HFF-Myc (cell line): ENCODE data around the gene FNDC3B.

Experiments
- DNase-seq: peaks from one replicate; pipeline ENCODE4 v3.0.0-alpha.2; 2011; ENCODE audit warnings: low read depth; ENCODE audit errors: extremely low read depth
- H3K4me3 ChIP-seq: replicated peaks from 2 replicates; pipeline ENCODE4 v1.5.1; 2011; ENCODE audit warnings: low read depth, mild to moderate bottlenecking, control low read depth, low read length
- TF ChIP-seq, protein P1 (sequence below): IDR thresholded peaks from 2 replicates; pipeline ENCODE4 v1.5.1; 2012; ENCODE audit warnings: mild to moderate bottlenecking, low read depth, low read length, control low read depth; ENCODE audit errors: missing control alignments

FNDC3B gene

DNA sequence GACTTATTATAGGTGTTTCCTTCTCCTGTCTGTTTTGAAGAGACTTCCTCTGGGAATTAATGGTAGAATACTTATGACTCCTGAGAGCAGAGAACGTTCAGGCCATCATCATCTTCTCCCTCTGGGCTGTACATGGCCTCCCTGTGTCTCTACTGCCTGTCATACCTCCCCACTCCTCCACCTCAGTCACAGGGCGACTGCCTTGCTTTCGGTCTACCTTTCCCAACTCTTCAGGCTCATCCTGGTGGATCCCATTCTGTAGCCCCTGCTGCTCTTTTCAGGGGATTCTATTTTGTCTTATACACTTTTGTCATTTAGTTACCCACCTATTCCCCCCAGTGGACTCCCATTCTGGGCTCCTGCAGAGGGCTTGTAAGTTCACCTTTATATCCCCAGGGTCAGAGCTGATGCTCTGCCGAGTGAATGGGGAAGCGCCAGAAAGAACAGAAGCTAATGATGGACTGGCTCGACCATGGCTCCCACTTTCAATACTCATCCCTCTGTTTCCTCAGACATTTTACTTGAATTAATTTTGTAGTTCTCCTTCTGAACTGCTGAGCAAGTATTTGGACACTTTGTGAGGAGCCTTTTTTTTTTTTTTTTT lies 28.6 kb downstream of the FNDC3B start:
- TF ChIP-seq, protein P1, sequence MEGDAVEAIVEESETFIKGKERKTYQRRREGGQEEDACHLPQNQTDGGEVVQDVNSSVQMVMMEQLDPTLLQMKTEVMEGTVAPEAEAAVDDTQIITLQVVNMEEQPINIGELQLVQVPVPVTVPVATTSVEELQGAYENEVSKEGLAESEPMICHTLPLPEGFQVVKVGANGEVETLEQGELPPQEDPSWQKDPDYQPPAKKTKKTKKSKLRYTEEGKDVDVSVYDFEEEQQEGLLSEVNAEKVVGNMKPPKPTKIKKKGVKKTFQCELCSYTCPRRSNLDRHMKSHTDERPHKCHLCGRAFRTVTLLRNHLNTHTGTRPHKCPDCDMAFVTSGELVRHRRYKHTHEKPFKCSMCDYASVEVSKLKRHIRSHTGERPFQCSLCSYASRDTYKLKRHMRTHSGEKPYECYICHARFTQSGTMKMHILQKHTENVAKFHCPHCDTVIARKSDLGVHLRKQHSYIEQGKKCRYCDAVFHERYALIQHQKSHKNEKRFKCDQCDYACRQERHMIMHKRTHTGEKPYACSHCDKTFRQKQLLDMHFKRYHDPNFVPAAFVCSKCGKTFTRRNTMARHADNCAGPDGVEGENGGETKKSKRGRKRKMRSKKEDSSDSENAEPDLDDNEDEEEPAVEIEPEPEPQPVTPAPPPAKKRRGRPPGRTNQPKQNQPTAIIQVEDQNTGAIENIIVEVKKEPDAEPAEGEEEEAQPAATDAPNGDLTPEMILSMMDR = no peak
- no peak for DNase-seq

DNA sequence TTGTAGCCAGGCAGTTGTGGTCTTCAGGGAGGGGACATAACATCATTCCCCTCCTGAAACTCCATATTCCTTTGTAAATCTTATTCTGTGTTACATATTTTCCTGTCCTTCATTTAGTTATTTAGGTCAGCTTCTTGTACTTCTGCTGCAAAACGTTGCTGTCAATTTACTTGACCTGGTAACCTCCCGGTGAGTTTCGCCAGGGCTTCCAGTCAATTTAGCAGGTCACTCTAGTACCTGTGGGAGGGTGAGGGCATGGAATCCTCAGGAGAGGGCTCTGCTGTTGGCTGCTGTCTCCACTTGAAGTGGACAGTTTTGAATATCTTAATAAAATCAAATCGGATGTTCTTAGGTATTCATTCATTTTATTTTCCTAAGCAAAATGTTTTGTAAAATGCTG lies 29.6 kb downstream of the FNDC3B start:
- TF ChIP-seq, protein P1 = no peak
- DNase-seq = no peak
- H3K4me3 ChIP-seq = no peak overlapping the region

More for the DNA sequence above, 28.6 kb downstream of the FNDC3B start:
- H3K4me3 ChIP-seq = no peak overlapping the region

DNA sequence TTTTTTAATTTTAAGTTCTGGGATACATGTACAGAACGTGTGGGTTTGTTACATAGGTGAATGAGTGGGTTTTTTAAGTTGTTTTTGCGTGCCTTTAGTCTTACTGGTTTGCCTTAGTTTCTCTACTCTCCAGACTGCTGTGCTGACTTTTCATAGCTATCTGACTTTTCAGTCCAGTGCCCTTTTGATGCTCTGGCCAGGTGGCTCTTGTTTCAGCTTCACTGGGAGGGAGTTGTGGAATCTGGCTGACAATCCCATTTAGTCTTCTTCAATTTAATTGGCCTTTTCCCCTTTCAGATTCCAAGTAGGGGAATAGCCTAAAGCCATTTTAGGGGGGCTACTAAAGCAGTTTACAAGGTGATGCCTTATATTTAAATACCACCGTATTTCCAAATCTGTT lies 30.1 kb downstream of the FNDC3B start:
- DNase-seq = no peak
- TF ChIP-seq, protein P1 = no peak

DNA sequence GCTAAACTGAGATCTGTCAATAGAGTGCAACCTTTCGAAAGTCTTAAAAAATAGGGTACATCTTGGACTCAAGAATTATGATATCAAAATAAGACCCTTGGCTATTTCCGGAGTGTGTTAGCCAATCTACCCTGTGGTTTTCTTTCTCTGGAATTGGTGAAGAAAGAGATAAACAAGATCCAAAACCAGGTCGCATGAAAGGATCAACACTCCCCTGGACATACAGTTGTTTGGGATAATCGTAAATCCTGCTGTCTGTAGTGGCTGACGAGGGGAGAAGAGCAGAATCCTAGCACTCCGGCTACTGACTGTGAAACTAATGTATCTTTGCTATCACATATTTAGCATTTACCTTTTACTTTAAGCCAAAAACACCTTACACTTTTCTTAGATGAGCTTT lies 30.9 kb downstream of the FNDC3B start:
- TF ChIP-seq, protein P1 = no peak
- no peak for DNase-seq
- H3K4me3 ChIP-seq = no peak overlapping the region

More for the DNA sequence above, 30.1 kb downstream of the FNDC3B start:
- no peak overlapping the region for H3K4me3 ChIP-seq

DNA sequence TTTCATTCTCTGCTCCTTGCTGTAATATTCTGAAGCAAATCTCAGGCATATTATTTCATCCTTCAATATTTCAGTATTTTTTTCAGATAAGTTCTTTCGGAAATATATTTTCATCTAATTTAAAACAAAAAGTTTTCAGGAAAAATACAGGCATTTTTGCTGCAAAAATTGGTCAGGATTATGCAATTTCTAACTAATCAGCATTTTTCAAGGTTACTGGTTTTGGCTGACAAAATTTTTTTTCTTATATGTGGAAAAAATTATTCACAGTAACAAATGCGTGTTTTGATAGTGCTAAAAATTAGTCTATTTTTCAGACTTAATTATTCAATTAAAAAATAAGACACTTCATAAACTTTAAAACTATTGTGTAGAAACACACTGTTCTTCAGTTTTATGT lies 31.4 kb downstream of the FNDC3B start:
- TF ChIP-seq, protein P1 = no peak
- no peak for DNase-seq

DNA sequence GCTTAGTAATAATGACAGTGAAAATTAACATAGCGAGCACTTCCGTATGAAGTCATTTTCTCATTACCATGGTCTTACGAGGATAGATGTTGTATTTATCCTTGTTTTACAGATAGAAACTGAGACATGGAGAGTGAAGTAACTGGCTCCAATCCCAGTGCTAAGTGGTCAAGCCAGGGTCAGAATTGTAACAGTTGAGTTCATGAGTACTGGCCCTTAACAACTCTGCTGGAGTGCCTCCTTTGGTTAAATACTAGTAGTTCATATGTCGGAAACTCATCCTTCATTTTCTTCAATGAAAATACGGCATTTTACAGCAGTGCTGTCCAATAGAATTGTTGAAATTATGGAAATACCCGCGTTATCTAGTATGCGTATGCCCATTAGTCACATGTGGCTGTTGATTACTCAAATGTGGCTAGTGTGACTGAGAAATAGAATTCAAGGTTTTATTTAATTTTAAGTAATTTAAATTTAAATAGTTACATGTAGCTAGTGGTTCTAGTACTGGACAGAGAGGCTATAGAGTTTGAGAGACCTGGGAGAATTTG lies 32.5 kb downstream of the FNDC3B start:
- TF ChIP-seq, protein P1 = no peak
- DNase-seq = no peak

More for the DNA sequence above, 31.4 kb downstream of the FNDC3B start:
- H3K4me3 ChIP-seq = no peak overlapping the region

More for the DNA sequence above, 32.5 kb downstream of the FNDC3B start:
- no peak overlapping the region for H3K4me3 ChIP-seq
